T-helper 22 cell (primary cell): ENCODE results near the gene UNC80.

Experiments
- DNase-seq: peaks from one replicate; pipeline ENCODE4 v3.0.0-alpha.2; 2020; ENCODE audit warnings: low read depth

UNC80 gene

DNA sequence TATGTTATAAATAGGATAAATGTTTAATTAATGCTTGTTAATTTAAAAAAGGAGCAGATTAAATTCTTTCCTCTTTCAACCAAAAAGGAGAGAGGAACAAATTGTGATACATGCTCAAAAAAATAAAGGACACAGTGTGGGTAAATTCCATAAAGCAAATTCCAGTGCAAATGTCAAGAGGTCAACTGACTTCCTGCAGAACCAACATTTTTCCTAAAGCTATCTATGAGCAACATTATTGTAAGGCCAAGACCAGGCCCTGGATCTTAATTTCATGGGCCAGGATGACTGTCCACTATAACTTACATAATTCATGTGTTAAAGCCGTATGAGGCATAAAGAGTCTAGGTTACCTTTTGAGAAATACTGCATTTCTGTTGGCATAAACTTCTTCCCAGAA lies 136.9 kb downstream of the UNC80 start:
- DNase-seq: no peak

DNA sequence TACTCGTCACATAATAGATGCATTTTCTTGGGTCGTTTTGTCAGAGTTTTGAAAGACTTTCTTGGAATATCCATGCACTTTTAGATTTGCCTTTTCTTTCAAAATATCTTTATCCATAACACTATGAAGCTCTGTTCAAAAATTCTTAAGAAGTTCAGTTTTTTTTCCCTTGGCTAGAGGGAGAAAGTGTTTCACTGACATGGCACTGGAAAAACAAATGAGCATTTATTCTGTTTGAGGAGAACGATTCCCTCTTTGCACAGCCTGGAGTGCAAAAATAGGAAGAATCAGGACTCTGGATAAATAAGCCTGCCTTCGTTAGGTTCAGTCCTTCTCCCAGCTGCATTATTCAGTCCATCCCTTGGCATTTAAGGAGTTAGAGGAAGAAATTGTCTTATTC lies 139.9 kb downstream of the UNC80 start:
- DNase-seq: no peak

DNA sequence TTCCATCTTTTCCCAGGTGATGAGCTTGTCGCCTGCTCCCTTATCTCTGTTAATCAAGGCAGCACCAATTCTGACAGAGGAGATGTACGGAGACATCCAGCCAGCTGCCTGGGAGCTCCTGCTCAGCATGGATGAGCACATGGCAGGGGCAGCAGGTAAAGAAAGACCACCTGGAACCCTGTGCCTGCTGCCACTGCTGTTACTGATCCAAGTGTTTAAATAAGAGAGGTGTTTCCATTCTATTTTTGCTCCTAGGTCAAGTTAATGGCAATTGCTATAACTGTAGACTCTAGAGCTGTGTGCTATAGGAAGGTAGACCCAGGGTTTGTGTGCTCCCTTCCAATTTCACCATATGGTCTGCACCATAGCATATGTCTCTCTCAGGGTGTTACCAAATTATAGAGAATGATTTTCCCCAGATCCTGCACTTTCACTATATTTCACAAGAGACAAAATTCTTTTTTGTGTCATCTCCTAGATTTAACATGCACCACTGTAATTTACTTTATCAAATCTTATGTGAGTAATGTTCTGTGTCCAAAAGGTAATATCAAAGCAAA lies 142.2 kb downstream of the UNC80 start:
- DNase-seq: no peak

DNA sequence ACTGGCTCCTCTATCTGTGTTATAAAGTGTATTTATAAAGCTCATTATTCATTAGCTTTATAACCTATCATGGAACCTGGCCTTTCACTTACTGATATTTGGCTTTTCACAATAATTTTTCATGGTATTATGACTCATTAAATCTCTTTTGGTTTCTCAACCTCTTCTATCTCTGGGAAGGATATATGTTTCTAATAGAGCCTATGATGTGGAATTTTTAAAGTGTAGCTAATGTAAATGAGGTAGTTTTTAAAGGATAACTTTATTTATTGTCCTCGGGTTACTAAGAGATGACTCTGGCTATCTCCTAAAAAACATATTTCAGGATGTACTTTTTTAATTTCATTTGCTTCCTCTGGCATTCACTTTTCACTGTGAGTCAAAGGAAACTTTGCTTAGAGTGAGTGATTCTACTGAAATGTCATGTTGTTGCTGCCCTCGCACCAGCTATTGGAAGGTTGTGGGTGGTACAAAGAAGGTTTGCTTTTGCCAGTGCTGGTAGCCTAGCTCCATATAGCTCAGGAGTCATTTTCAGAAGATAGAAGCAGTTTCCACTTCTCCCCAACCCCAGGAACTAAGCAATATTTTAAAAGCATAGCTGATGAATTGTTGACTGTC lies 145.6 kb downstream of the UNC80 start:
- no peak for DNase-seq

DNA sequence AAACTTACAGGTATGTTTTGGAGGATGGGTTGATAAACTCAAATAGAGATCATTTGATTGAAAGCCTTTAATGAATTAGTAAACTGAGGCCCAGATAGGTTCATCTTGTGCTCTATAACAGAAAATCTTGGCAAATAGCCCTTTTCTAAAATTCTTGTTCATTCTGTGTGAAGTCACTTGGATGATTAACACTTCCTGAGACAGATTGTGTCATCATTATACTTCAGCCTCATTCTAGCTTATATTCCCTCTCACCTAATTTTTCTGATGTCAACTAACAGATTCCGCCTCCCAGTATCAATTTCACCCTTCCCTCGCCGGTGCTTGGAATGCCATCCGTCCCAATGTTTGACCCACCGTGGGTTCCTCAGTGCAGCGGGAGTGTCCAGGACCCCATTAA lies 146.6 kb downstream of the UNC80 start:
- no peak for DNase-seq

DNA sequence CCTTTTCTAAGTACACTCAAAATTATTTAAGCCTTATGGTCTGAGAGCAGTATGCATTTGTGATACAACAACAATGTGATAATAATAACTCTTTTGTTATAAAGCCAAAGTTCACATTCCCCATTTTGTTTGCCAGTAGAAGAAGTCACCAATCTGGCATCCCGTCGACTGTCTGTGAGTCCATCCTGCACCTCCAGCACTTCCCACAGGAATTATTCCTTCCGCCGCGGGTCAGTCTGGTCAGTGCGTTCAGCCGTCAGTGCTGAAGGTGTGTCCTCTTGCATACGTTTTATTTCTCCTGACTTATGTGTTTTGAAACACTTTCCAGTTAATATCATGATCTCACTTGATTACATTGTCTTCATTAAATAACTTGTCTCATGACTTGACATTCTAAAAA lies 150.5 kb downstream of the UNC80 start:
- no peak for DNase-seq

DNA sequence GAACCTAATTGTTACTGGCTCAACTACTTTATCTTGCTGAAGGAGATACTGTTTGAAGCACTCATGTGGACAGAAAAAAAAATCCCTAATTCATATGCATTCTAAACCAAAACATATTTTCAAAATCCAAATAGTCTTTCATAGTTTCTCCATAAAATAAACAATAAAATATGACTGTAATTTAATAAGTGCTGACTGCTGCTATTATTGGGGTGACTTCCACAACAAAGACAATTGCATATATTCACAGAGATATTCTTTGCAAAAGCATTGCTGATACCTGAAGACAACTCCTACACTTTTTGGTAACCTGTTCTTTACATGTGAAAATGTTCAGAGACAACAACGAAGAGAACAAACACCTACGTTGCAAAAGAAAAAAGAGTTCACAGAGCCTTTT lies 157.7 kb downstream of the UNC80 start:
- no peak for DNase-seq

DNA sequence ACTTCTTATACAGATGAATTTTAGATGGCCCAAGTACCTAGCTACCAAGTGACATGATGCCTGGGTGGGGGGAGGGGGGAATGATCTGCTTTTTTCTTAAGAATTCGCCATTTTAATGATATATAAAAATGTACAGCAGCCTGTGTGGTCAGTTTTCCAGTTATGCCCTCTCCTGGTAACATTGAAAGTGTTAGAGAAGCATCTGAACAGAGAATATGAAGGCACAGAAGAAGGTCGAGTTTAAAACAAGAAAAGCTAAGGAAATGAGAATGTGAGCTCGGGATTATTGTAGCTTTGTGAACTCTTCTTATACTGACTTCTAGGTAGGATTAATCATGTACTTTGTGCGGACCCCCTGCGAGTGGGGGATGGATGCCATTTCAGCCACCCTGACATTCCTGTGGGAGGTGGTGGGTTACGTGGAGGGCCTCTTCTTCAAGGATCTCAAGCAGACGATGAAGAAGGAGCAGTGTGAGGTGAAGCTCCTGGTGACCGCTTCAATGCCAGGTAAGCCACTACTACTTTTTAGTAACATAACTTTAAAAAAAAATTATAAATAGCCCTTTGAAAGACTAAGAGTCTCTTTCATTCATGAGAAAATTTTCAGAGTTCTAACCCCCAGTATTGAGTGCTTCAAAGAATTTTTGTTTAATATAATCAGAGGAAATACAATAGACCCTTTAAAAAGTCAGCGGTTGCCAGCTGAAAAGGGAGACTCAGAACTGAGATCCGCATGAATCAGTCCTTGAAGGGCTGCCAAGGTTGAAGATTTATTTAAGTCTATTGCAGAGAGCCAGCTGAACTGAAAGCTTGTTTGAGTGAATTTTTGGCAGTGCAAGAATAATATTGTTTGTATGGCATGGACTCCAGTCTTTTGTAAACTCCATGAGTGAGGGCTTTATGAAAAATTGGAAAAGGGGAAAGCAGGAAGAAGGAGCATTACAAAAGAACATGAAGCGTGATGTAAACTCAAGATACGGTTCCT lies 162.2 kb downstream of the UNC80 start:
- no peak for DNase-seq

DNA sequence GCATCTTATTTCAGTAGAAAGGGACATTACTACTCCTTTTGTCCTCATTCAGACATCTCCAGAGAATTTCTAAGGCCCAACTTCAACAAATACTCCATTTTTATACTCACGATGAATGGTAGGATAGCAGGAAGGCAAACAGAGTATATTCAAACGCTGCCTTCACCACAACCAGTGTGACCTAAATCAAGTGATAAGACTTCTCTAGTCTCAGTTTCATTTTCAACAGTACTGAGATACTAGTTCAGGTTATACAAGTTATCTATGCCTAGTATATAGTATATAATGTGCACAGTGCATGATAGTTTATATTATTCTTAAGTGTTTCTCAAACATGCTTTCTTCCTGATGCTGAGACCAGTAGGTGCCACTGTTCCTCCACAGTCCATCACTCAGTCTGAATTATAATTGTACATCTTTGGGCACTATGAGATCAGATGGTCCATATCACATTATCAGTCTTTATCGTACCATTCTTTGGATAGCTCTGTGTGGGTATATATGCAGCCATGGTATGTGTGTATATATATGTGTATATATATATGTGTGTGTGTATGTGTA lies 164.6 kb downstream of the UNC80 start:
- DNase-seq: no peak

DNA sequence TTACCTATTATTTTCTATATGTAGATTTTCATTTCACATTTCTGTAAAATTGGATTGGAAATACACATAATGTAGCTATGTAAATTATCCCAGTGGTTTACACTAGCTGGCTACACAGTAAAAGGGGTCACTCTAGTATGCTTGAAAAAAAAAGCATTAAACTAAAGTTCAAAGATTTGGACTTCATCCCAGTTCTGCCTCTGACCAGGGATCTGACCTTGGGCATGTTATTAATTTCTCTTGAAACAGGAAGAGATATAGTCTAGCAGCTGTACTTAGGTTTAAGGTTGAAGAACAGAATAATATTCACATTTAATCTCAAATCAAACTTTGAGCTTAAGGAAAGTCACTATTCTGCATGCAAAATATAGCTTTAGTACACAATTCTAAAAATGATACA lies 166.3 kb downstream of the UNC80 start:
- DNase-seq: no peak

DNA sequence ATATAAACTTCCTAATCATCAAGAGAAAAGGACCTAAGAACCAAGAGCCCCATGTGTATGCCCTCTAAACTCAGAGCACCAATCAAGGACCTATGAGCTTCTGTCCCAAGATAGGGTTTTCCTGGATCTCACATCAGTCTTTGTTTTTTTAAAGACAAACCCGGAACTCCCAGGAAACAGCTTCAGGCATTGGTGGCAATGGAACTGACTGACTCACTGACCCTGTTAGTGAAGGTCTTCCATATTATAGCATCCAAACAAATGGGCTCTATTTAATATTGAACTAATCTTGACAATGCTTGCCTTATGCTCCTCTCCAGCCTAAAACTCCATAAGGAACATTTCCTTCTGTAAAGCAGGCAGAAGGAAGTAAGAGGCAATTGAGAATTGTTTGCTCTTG lies 167.3 kb downstream of the UNC80 start:
- no peak for DNase-seq

DNA sequence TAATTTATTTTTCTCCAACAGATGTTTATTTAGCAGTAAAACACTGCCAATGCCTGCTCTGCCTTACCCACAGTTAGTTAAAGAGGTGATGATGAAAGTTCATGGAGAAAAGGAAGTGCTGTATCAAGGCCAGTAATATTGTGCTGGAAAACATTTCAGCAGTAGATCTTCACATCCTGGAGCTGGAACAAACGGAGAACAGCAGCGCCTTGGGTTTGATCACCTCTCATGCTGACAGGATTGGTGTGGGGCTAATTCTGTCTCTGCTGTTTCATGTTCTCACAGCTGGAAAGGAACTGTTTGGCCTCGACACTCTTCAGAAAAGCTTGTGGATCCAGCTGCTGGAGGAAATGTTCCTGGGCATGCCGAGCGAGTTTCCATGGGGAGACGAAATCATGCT lies 169.3 kb downstream of the UNC80 start:
- DNase-seq: no peak

DNA sequence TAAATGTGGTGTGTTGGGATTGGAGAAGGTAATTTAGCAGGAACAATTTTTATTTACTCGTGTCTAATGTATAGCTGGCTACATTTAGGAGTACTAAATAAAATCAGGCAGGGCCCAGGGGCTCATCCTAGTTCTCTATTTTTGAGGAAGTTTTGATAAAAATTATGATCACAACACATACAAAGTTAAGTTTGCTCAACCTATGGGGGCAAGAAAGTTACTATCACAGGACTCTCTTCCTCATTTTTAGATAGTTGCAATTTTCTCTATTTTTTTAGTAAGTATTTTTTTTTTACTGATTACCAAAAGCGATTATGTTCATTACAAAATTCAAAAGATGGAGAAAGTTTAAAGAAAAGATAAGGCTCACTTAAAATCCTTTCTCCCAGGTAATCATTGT lies 170.8 kb downstream of the UNC80 start:
- DNase-seq: no peak

DNA sequence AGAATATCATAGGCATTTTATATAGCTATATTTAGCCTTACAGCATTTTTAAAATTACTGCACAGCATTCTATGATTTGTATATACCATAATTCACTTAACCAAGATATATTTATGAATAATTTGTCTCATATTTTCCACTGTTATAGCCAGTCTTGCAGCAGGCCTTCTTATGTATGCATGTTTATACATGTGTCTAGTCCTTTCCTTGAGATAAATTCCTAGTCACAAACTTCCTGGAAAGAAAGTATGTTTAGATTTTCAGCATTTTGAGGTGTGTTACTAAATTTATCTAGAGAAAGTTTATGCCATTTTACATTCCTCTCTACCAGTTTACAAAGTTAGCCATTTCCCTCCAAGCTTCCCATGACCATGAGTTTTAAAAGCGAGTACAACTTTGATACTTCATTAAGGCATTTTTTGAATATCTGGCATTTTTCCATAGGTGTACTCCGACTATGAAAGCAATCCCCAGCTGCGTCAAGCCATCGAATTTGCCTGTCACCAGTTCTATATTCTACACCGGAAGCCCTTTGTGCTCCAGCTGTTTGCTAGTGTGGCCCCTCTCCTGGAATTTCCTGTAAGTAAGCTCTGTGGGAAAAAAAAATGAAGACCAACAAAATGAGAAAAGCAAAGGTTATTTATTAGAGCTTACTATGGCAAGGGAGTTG lies 171.4 kb downstream of the UNC80 start:
- no peak for DNase-seq

DNA sequence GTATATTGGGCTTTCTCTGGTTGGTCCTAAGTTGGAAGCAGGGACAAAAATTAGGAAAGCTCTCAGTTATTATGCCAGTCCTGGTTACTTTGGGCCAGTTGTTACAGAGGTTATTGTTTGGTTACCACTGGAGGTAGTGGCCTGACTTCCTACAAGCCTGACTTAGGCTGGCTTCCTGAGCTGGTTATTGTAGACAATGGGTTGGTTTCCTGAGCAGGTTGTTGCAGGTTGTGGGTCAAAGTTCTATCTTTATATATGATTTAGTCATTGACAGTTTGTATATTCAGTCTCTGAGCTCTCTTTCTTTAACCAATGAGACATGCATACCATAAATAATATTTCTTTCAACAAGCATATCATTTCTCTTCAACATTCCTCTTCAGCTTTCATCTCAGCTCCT lies 172.1 kb downstream of the UNC80 start:
- no peak for DNase-seq

DNA sequence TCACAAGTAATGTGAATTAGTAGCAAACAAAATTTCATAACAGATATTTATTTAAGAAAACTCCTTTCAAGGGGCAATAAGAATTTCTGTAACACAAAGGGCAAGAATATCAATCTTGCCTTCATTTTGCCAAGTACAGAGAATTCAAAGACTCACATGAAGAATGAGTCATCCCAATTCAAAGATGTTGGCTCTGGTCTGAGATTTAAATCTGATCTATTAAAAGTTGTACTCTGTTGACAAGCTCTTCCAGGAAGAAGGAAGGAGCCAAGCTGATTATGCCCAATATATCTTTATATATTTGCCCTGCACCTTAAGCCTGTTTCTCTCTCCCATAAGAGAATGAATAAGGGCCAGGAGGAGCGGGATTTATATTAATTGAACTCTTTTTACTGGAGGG lies 174.9 kb downstream of the UNC80 start:
- DNase-seq: no peak

DNA sequence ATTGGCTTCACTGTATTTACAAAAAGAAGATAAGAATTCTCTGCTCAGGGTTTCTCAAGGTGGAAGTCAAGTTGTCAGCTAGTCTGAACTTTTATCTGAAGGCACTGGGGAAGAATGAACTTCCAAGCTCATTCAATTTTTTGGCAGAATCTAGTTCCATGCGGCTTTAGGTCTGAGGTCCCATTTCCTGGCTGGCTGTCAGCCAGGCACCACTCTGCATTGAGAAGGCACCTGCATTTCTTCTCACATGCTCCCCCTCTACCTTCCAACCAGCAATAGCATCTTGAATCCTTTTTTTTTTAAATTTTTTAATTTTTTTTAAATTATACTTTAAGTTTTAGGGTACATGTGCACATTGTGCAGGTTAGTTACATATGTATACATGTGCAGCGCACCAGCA lies 184.6 kb downstream of the UNC80 start:
- no peak for DNase-seq

DNA sequence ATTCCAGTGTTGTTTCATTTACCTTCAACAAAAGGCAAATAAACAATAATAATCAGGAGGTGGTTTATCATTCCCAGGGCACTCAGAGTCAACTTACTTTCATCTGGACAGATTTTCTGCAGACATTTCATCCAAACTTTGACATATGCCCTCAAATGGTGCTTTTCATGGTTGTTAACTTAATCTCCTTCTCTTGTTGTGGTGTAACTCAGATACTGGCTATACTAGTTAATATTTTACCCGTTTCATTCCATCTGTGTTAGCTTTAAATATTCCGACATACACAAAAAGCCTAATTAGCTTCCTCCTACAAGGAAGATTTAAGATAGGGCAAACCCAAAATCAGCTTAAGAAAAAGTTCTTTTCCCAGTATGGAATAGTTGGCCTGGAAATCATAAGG lies 186.4 kb downstream of the UNC80 start:
- DNase-seq: no peak

DNA sequence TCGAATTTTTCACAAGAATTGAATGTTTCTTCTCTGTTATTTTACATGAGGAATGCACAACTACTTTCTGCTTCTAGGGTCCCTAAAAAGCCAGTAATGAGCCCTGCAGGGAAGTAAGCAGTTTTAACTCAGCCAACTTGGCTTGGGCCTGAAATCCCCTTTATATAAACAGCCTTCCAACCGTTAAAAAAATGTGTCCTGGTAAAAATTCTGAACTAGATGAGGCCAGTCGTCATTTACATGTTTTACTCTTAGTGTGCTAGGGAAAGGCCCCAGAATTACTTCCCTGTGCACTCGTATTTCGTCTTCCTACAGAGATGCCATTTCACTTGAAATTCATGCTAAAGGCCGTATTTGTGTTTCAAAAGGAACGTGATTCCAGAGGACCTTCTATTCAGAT lies 188.4 kb downstream of the UNC80 start:
- DNase-seq: no peak

DNA sequence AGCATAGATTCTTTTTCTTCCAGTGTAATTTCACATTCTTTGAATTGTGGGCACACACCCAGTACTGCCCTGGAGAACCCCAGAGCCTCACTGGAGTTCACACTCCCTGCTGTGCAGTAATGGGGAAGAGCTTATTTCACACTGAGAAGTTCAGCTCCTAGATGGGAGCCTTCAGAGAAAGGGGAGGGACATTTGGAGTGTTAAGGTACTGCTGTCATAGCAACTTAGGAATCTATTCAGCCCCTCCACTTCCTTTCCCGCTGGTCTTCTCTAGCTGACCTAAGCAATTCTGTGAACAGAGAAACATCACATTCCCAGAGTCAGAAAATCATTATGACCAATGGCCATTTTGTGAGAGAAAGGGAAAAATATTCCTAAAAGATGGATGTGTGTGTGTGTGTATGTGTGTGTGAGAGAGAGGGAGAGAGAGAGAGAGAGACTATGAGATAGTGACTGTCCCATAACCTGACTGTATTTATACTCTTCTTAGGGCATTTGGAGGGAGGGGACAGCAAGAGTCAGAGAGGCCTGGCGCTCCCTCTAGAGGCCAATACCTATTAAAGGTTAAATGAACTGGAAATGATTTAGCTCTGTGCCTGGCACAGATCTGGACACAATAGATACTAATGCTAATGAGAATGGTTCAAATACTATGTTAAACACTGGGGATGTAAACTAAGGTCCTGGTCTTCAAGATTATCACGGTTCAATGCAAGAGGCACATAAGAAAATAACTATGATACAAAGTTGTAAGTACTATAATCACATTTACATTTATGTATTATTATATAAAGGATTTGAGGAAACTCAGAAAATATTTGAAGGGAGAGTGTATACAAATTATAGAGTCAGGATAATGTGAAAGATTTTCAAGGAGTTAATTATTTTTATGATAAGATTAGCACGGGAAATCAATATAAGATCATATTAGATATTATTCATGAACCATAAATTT lies 189.3 kb downstream of the UNC80 start:
- no peak for DNase-seq

DNA sequence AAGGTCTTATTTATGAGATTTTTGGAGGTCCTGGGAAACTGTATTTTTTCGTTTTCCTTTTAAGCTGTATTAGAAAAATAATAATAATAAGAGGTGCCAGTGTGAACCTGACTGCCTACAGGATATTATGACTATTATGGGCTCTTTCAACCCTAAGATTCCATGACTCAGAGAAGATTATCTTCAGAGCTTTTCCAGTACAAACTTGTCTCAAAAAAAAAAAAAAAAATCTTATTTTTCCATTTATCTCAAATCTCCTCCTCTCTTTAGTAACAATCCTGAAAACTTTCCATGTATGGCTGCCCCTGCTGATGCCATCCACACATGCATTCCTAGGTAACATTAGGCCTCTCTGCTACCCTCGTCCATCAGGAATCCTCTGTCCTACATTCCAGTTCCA lies 194.1 kb downstream of the UNC80 start:
- no peak for DNase-seq
